ENCODE results near the gene FBLN5. TPM values are rescaled to one million over a fixed set of nuclear protein-coding genes. Genes with fewer than 3 reads are reported as not detected.

FBLN5 gene
- polyA plus RNA-seq, 1 of the 3 experiments (the other 2 are of a cell fraction): 39.8 TPM

DNA sequence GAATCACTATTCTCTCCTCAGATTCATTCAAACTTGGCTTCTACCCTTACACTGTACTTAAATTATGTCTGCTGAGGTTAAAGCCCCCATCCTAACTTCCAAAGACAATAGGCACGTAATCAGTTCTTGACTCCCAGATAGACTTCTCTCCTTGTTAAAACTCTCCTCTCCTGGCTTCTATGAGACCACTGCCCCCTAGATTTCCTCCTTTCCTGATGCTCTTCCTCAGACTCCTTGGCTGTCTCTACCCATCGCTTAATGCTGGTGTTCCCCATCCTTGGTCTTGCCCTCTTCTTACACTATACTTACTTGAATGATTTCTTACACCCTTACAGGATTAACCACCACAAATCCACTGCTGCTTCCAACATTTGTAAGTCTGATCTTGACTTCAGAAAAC lies 112.9 kb downstream of the FBLN5 start (continued):
- TF ChIP-seq, protein P1, sequence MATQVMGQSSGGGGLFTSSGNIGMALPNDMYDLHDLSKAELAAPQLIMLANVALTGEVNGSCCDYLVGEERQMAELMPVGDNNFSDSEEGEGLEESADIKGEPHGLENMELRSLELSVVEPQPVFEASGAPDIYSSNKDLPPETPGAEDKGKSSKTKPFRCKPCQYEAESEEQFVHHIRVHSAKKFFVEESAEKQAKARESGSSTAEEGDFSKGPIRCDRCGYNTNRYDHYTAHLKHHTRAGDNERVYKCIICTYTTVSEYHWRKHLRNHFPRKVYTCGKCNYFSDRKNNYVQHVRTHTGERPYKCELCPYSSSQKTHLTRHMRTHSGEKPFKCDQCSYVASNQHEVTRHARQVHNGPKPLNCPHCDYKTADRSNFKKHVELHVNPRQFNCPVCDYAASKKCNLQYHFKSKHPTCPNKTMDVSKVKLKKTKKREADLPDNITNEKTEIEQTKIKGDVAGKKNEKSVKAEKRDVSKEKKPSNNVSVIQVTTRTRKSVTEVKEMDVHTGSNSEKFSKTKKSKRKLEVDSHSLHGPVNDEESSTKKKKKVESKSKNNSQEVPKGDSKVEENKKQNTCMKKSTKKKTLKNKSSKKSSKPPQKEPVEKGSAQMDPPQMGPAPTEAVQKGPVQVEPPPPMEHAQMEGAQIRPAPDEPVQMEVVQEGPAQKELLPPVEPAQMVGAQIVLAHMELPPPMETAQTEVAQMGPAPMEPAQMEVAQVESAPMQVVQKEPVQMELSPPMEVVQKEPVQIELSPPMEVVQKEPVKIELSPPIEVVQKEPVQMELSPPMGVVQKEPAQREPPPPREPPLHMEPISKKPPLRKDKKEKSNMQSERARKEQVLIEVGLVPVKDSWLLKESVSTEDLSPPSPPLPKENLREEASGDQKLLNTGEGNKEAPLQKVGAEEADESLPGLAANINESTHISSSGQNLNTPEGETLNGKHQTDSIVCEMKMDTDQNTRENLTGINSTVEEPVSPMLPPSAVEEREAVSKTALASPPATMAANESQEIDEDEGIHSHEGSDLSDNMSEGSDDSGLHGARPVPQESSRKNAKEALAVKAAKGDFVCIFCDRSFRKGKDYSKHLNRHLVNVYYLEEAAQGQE (IDR thresholded peaks at IDR 0.05; ENCODE audit: low read depth, low read length): no peak
- no peak for TF ChIP-seq NFIC (IDR thresholded peaks at IDR 0.05; ENCODE audit: borderline replicate concordance)
- no peak for TF ChIP-seq RXRA (IDR thresholded peaks at IDR 0.05; ENCODE audit: borderline replicate concordance, low read depth)
- TF ChIP-seq RFX5 (IDR thresholded peaks at IDR 0.05; ENCODE audit: low read length): no peak
- no peak for TF ChIP-seq GATA2 (CRISPR knock-in tag; IDR thresholded peaks at IDR 0.05)

DNA sequence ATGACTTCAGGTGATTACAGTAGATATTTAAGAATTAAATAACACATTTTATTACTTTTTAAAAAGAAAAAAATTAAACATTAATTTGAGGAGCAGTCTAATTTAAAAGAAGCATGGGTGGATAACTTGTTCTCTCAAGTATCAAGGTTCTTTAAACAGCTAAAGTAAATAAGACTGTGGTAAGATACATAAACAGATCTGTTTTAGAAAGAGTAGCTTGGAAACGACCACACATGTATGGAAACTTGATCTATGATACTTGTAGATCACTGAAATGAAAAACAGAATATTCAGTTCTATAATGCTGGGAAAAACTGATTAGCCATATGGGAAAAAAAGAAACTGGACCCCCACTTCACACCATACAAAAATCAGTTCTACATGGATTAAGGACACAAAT lies 116.2 kb downstream of the FBLN5 start:
- Histone ChIP-seq H3K4me3 (ENCODE audit: low read depth in 2 of 2, low read length in 1 of 2) (no peak overlapping the region), H3K36me3 (replicated peaks in 1 of 2; ENCODE audit: control insufficient read depth in 1 of 2, insufficient read depth in 2 of 2, low read length in 1 of 2) (no peaks in the 10 kb centered on the region), H4K20me1 (ENCODE audit: insufficient read depth) (no peaks in the 10 kb centered on the region), H3K4me1 (ENCODE audit: control insufficient read depth in 1 of 2, insufficient read depth in 2 of 2, low read depth in 1 of 2, low read length in 1 of 2) (no peaks in the 10 kb centered on the region), H3K27me3 (ENCODE audit: insufficient read depth) (peaks cover 15% of the 10 kb centered on the region), H3K27ac (ENCODE audit: low read depth in 2 of 2, low read length in 1 of 2) (no peak overlapping the region), H3K9me3 (no peaks in the 10 kb centered on the region), H3K9ac (no peak overlapping the region), H3K79me2 (ENCODE audit: insufficient read depth) (no peaks in the 10 kb centered on the region), H2AFZ (ENCODE audit: low read depth) (no peak overlapping the region), H3K9me2 (0 out of 2 replicates have a peak, but pooled peaks cover 3% of the 10 kb centered on the region), H3K4me2 (no peak overlapping the region), H3F3A (replicated peaks; ENCODE audit: insufficient read depth) (no peaks in the 10 kb centered on the region)
- DNase-seq: no peak
- TF ChIP-seq, protein P2, sequence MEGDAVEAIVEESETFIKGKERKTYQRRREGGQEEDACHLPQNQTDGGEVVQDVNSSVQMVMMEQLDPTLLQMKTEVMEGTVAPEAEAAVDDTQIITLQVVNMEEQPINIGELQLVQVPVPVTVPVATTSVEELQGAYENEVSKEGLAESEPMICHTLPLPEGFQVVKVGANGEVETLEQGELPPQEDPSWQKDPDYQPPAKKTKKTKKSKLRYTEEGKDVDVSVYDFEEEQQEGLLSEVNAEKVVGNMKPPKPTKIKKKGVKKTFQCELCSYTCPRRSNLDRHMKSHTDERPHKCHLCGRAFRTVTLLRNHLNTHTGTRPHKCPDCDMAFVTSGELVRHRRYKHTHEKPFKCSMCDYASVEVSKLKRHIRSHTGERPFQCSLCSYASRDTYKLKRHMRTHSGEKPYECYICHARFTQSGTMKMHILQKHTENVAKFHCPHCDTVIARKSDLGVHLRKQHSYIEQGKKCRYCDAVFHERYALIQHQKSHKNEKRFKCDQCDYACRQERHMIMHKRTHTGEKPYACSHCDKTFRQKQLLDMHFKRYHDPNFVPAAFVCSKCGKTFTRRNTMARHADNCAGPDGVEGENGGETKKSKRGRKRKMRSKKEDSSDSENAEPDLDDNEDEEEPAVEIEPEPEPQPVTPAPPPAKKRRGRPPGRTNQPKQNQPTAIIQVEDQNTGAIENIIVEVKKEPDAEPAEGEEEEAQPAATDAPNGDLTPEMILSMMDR (IDR thresholded peaks at IDR 0.05): no peak
- TF ChIP-seq, protein P1 (IDR thresholded peaks at IDR 0.05; ENCODE audit: low read depth, low read length): no peak
- TF ChIP-seq CHD2 (IDR thresholded peaks at IDR 0.05; ENCODE audit: low read length, partially characterized antibody): no peak
- TF ChIP-seq, protein P3, sequence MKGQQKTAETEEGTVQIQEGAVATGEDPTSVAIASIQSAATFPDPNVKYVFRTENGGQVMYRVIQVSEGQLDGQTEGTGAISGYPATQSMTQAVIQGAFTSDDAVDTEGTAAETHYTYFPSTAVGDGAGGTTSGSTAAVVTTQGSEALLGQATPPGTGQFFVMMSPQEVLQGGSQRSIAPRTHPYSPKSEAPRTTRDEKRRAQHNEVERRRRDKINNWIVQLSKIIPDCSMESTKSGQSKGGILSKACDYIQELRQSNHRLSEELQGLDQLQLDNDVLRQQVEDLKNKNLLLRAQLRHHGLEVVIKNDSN (IDR thresholded peaks at IDR 0.05; ENCODE audit: borderline replicate concordance, low read depth): no peak
- CTCF ChIA-PET: no interaction called here
- WGBS (ENCODE audit: low lambda C conversion rate): 7% methylated on average over 1 of the region's 1 CpG
- POLR2A ChIA-PET: no interaction called here
